GM19467 (cell line): ENCODE measurements around the gene CDK5R1.
"Not testable (repeated sequence)": the region's sequence is repeated elsewhere in the genome, so short reads cannot be mapped to it uniquely, and the experiment has no call there.

Source experiments
- ATAC-seq: cut with Tn5 transposase; IDR thresholded peaks from one replicate; pipeline ENCODE4 v1.9.1; 2021; ENCODE audit warnings: mild to moderate bottlenecking, moderate library complexity; ENCODE audit not compliant: unreplicated experiment

CDK5R1 gene

DNA sequence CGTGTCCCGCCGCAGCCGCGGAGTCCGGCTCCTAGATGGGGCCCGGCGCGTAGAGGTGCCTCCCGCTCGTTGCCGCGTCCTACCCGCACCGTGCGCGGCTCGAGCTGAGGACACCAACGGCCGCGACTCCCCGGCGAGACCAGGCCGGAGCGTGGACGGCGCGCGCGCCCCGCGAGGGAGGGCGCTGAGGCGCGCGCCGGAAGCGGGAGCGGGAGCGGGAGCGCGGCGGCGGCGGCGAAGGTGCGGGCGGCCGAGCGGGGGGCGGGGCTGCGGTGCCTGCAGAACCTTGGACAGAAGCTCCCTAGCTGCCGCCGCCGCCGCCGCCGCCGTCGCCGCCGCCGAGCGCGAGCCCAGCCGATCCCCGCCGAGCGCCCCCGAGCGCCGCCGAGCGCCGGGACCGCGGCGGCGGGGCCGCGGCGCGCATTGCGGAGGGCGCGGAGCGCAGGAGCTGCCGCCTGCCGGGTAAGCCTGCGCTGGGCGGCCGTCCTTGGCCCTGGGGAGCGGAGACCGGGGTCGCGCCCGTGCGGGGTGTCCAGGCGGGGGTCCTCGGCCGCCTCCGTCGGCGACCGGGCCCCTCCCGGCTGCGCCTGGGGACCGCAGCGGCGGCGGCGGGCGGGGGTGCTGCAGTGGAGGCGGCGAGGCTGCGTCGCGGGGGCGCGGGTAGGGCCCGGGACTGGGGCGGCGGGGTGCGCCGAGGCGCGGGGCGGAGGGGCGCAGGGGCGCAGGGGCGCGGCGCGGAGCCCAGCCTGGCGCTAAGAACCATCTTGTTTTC is at the start of gene CDK5R1:
Gene CDK5R1, plus strand, starts transcription at position 293 of the 772 bp plus-strand sequence. CDS start 628 bp downstream, outside the sequence.
- peak; percentile 37 for ATAC-seq

DNA sequence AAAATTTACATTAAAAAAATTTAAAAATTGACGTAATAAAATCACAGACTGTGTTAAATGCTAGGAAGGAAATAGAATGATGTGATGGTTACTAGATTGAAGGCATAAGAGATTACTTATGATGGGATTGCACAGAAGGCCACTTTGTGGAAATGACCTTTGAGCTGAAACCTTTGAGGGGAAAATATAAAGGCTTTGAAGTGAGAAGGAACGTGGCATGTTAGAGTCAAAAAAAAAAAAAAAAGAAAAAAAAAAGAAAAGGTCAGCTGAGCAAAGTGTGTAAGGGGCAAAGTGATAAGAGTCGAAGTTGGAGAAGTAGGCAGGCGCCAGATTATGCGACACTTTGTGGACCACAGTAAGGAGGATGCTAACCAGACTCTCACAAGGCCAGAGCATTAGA is 46.1 kb upstream of the CDK5R1 start:
- ATAC-seq = no peak

DNA sequence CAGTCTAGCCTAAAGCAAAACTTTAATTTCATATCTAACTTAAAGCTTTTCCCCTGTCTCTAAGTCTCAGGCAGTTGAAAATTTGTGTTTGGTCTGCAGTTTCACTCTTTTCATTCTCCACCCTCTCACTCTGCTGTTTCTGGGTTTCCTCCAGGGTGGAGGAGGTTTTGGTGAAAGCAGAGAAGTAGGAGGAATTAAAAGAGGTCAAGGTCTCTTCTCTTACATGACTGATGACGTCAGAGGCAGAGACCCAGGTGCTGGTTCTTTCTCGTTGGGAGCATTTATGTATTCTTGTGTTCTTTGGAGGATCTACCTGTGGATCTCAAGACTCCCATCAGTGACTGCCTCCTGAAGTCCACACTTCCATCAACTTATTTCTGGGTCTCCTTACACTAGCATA is 44.9 kb upstream of the CDK5R1 start:
- ATAC-seq = no peak

DNA sequence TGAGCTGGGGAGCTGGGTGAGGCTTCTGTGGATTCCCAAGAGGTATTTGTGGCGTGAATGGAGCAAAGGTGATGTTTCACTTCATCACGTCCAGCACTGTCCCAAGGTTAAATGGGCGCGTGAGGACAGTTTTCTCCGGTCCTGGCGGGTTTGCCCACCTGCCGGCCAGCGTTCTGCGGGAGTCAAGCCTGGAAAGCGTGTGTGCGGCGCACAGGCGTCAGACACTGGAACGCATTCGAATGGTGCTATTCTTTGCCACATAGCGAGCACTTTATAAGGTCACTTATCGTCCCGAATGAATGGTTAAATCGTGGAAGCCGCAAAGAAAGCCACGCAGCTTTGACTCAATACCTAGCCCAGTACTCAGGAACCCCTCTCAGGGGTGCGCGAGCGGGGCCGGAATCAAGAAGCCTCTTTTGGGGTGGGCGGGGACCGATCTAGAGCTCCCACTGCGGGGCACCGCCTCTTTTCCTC is 42.9 kb upstream of the CDK5R1 start:
- ATAC-seq = no peak

DNA sequence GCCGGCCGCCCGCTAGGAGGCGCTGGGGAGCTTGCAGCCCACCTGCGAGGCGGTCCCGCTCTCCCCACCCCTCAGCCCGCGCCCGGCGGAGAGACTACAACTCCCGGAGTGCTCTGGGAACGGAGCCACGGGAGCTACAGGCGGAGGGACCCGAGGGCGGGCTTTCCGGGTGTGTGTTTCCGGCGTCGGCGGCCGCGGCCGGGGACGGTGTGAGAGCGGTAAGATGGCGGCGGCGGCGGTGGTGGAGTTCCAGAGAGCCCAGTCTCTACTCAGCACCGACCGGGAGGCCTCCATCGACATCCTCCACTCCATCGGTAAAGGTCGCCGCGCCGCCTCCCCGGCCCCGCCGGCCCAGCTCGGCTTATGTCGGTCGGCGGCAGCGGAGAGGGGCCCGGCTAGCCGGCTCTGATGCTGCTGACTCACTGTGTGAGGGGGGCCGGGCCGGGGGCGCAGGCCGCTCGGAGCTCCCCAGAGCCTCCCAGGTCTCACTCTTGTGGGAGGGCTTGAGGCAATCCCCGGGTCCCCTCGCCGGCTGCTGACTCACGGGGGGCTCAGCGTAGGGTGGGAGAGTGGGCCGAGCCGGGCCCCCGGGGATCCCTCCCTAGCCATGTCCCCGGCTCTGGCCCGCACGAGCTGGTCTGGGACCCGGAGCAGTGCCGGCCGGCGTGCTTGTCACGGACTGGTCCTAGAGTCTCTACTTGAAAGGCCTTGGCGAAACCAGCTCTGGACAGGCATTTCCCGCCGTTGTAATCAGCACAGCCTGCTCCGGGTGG is 42.3 kb upstream of the CDK5R1 start, which contains the start of gene PSMD11:
Gene PSMD11, plus strand, starts transcription at position 210 of the 773 bp plus-strand sequence. Its CDS starts 14 bp downstream, at position 224.
- ATAC-seq = peak; percentile 96

DNA sequence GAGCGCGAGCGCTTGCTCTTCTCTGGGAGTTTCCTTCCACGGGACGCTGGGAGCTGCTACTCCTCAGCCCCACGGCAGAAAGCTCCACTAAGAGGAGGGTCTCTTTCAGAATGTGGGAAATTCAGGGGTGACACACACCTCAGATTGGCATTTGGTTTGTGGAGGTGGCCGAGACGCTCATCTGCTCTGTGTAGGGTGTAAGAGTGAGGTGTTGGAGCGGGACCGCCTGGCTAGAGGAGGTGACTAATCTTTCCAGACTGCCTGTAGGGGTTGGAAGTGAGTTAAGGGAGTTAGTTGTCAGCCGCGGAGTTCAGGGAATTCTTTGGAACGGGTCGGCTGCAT is 41.7 kb upstream of the CDK5R1 start:
- no peak for ATAC-seq

DNA sequence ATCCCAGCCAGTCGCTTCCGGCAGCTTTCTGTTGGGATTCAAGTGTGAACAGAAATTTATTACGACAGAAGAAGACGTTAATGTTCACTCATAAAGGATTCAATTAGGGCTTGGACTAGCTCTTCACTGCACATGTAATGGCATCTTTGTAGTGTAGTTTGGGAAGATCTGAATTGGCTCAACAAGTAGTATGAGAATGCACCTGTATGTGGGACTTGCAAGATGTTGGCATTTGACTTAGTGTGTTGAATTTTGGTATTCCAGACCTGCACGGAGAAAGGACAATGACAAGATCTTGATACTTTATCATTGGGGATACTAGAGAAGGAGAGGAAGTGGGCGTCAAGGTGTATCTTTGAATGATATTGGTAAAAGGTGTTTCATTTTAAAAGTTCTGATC is 41.3 kb upstream of the CDK5R1 start:
- no peak for ATAC-seq

DNA sequence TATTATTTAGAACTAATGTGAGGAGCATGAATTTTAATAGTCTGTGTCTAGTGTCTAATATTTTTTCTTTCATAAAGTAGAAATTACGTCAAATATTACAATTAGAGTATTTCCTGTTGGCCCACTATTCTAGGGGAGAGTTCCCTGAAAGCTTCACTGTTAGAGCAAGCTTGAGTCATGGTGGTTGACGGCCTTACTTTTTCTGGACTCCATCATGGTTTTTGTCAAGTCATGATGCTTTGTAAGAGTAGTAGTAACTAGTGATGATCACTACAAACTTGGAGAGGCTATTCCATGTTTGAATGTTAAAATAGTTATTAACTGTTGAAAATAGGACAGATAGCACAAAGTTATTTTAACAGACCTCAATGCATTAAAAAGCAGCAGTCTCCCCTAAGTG is 40.8 kb upstream of the CDK5R1 start:
- no peak for ATAC-seq

DNA sequence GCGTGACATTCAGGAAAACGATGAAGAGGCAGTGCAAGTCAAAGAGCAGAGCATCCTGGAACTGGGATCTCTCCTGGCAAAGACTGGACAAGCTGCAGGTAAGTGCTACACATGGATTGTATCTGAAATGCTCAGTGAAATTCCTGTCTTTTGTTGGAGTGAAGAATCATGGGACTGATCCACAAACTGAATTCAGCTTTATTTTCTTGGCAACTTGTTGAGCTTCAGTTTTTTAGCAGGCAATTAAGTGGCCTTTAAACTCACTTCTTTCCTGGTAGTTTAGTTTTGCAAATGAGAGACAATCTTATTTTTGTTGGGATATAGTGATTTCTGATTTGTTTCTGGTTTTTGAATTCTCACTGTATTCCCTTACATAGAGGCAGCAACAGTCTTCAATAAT is 39.8 kb upstream of the CDK5R1 start:
- ATAC-seq = no peak

DNA sequence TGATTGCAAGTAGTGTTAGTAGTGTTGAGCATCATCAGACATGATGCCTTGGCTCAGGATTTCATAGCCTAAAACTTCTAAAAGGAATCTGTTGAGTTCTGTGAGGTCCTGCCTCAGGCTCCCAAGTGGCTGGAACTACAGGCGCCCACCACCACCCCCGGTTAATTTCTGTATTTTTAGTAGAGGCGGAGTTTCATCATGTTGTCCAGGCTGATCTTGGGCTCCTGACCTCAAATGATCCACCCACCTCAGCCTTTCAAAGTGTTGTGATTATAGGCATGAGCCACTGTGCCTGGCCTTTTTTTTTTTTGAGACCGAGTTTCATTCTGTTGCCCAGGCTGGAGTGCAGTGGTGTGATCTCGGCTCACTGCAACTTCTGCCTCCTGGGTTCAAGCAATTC is 36.8 kb upstream of the CDK5R1 start:
- no peak for ATAC-seq

DNA sequence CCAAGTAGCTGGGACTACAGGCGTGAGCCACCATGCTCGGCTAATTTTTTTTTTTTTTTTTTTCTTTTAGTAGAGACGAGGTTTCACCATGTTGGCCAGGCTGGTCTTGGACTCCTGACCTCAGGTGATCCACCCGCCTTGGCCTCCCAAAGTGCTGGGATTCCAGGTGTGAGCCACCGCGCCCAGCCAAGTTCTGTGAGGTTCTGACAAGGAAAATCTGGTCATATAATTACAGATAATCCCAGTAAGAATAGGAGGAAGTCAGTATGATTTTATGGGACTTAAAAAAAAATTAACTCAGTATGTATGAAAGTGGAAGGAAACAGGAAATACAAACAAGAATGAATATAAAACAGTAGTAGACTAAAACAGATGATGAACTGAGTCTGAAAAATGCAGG is 36.4 kb upstream of the CDK5R1 start:
- ATAC-seq = not testable (repeated sequence)

DNA sequence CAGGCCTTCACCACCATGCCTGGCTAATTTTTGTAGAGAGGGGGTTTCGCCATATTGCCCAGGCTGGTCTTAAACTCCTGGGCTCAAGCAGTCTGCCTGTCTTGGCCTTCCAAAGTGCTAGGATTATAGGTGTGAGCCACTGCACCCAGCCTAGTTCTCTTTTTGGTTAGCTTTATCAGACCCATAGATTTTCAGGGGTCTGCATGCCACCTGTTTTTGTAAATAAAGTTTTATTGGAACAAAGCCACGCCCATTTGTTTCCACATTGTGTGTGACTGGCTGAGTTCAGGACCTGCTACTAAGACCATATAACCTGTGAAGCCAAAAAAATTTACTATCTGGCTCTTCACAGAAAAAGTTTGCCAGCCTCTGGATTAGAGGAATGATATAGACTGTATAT is 34.9 kb upstream of the CDK5R1 start:
- no peak for ATAC-seq

DNA sequence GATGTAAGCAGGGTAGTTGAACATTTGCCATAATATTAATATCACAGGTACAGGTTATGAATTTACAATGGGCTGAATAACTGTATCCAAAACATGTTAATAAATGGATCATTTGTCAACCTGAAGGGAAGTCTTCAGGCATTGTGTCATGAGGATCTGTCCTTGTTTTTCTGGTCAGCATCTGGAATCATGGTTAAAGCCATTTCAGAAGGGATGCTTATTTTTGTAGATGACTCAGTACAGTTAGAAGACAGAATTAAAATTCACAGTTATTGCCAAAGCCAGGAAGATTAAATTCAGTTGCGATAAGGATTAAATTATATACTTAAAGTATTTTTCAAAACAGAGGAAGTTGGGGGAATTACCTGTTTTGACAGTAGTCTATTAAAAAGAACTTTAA is 34.5 kb upstream of the CDK5R1 start:
- ATAC-seq = no peak

DNA sequence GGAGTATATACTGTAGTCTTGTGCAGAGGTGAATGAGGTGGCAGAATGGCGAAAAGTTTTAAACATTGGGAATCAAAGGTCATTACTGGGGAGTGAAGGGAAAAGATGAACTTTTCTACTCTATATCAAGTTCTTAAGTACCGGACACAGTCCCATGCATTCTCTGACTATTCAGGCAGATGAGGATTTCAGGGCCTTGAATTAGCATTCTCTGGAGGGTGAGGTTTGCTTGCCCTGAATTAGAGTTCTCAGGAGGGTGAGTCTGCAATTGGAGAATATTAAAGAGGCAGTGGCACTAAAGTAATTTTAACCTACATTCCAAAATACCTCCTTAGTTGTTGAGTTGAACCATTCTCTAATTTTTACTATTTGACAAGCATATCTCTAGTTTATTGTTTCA is 33.4 kb upstream of the CDK5R1 start:
- ATAC-seq = no peak

DNA sequence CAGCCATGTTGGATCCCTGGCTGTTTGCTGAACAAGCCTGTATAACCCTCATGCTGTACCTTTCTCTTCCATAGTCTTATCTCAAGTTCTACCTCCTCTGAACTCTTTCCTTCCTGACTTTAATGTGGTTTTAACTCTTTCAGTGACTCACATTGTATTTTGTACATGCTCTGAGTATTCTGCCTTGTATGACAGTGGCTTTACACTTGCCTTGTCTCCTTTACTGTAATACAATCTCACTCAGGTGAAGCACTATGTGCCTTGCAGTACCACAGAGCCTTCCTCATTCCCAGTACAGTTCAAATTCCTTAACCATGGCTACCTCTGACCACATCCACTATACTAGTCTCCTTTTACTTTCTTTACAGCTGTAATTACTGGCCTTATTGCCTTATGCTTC is 28.4 kb upstream of the CDK5R1 start:
- no peak for ATAC-seq

DNA sequence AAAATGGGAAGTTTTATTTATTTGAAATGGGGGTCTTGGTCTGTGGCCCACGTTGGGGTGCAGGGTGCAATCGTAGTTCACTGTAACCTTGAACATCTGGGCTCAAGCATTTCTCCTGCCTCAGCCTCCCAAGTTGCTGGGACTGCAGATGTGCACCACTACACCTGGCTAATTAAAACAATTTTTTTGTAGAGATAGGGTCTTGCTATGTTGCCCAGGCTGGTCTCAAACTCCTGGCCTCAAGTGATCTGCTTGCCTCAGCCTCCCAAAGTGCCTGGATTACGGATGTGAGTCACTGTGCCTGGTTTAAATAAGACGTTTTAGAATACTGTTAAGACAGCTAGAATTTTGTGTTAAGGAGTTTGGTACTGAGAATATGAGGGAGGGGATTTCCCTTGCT is 26.7 kb upstream of the CDK5R1 start:
- ATAC-seq = no peak

DNA sequence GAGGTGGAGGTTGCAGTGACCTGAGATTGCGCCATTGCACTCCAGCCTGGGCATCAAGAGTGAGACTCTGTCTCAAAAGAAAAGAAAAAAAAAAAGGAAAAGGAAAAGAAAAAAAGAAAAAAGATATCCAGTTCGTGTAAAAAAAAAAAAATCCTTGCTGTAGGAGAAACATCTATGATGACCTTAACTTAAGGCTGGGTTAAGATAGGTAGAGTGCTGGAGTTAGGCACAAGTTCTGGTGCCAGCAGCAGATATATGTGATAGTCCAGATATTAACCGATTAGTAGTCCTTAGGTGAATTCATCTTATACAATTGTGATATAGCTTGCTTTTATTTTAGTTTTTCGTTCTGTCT is 25.3 kb upstream of the CDK5R1 start:
- ATAC-seq = no peak

DNA sequence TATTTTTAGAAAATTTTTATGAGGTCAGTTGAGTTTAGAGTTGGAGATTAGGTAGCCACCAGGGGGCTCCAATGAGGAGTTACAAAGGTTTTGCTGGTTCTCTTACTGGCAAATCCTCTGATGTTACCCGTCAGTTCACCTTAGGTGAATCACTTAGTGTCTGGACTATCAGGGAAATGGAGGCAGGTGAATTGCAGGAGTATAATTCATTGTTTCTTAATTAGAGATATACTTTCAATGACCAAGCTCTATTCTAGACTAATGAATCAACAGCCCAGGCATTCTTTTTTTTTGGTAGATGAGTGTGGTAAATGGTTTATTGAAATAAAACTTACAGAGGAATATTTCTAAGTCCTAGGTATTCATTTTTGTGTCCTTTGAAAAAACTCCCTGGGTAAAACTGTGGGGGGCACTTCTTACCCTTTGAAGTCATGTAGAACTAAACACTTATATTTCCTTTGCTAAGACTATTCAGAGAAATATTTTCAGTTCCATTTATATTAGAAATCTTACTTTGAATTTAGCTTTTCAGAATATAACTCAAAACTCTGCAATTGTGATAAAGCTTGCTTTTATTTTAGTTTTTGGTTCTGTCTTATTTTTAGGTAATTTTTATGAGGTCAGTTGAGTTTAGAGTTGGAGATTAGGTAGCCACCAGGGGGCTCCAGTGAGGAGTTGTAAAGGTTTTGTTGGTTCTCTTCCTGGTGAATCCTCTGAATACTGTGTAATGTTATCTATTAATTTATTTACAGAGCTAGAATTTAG is 24.8 kb upstream of the CDK5R1 start:
- no peak for ATAC-seq

DNA sequence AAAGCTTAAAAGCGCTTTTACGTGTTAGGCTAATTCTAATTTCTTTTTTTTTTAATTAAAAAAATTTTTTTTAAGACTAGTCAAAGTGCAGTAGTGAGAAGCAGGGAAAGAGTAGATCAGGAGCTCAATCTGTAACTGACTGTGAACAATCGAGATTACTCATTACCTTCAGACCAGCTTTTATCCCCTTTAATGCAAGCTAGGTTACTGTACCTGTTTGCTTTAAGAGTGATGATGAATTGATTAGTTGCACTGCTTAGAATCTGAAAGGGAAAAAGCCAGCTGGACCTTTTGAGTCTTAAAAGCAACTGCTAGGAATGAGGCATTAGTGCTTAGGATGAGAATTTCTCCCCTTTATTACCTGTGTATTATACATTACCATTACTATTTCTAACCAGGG is 23.5 kb upstream of the CDK5R1 start:
- ATAC-seq = no peak

DNA sequence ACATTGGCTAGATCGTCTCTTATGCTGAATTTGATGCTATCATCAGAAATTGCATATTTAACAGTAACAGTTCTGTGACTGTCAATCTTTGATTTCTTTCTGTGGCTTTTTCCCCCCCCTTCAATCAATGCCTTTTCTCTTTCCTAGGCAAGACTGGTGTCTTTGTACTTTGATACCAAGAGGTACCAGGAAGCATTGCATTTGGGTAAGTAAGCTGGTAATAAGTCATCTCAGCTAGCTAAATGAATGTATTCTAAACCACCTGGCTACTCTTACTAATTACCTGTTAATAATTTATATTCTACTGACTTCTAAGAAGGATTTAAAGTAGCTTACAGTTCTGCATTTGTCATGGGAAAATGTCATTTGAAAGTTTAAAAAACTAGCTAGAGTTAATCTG is 22.4 kb upstream of the CDK5R1 start:
- no peak for ATAC-seq

DNA sequence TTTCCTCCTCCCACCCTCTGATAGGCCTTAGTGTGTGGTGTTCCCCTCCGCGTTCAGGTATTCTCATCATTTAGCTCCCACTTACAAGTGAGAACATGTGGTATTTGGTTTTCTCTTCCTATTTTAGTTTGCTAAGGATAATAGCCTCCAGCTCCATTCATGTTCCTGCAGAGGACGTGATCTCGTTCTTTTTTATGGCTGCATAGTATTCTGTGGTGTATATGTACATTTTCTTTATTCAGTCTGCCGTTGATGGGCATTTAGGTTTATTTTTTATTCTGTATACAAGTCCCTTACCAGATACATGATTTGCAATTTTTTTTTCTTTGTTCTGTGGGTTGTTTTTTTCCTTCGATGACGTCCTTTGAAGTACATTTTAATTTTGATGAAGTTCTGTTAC is 18.8 kb upstream of the CDK5R1 start:
- ATAC-seq = no peak
